PC-3 (cell line): ENCODE results near the gene WLS. TPM values are rescaled to one million over a fixed set of nuclear protein-coding genes. Genes with fewer than 3 reads are reported as not detected.

ENCODE experiments used
- ATAC-seq: fragments of 200-7000 bp; cut with Tn5 transposase; 2 replicates; pipeline ENCODE4 v1.9.1; 2020; ENCODE audit warnings: mild to moderate bottlenecking, moderate library complexity
- BruUV-seq: library from RNA; stranded (reverse); fragments of 400-500 nt; replicated peaks from 2 replicates; lab custom pipeline; 2021; lab: Mats Ljungman, UMichigan
- CTCF ChIA-PET: fragments of 300-600 bp; sonication (Branson Sonifier 250); formaldehyde crosslinking; loops from one replicate; lab custom pipeline; 2022; ENCODE audit warnings: antibody characterized with exemption; lab: Charles Lee
- POLR2A ChIA-PET: fragments of 300-600 bp; sonication (Branson Sonifier 250); formaldehyde crosslinking; loops from one replicate; lab custom pipeline; 2022; ENCODE audit warnings: antibody characterized with exemption; ENCODE audit not compliant: unreplicated experiment; lab: Charles Lee
- DNase-seq: peaks from one replicate; pipeline ENCODE4 v3.0.0-alpha.2; 2015
- H2AFZ ChIP-seq: fragments of 300-600 bp; sonication (generic); 2 replicates; pipeline ENCODE4 v1.6.0; 2016; ENCODE audit warnings: antibody characterized with exemption, low read length
- H3F3A ChIP-seq: fragments of 300-600 bp; sonication (generic); one replicate; pipeline ENCODE4 v1.6.0; 2017; ENCODE audit warnings: antibody characterized with exemption, low read length, control low read depth, mild to moderate bottlenecking; ENCODE audit not compliant: unreplicated experiment
- H3K27ac ChIP-seq: fragments of 300-600 bp; sonication (generic); 2 replicates; pipeline ENCODE4 v1.5.1; 2016; ENCODE audit warnings: mild to moderate bottlenecking, low read length
- H3K27me3 ChIP-seq: fragments of 300-600 bp; sonication (generic); 2 replicates; pipeline ENCODE4 v1.6.1; 2016; ENCODE audit warnings: low read length, mixed read lengths
- H3K36me3 ChIP-seq: fragments of 300-600 bp; sonication (generic); 2 replicates; pipeline ENCODE4 v1.6.1; 2016; ENCODE audit warnings: low read depth, mixed run types, low read length, mixed read lengths
- H3K4me1 ChIP-seq: fragments of 300-600 bp; sonication (generic); 2 replicates; pipeline ENCODE4 v1.5.1; 2016; ENCODE audit warnings: low read length; ENCODE audit not compliant: insufficient read depth
- H3K4me2 ChIP-seq: fragments of 300-600 bp; sonication (generic); 2 replicates; pipeline ENCODE4 v1.6.0; 2016; ENCODE audit warnings: low read length
- H3K4me3 ChIP-seq: fragments of 300-600 bp; sonication (generic); 2 replicates; pipeline ENCODE4 v1.5.1; 2016; ENCODE audit warnings: mild to moderate bottlenecking, low read length, mixed read lengths
- H3K79me2 ChIP-seq: fragments of 300-600 bp; sonication (generic); 2 replicates; pipeline ENCODE4 v1.6.1; 2017; ENCODE audit warnings: low read length, mixed read lengths
- H3K9ac ChIP-seq: fragments of 300-600 bp; sonication (generic); 2 replicates; pipeline ENCODE4 v1.6.0; 2016; ENCODE audit warnings: mild to moderate bottlenecking, low read length
- H3K9me2 ChIP-seq: fragments of 300-600 bp; sonication (generic); replicated peaks from 2 replicates; pipeline ENCODE4 v1.6.1; 2016; ENCODE audit warnings: mixed run types, low read length, mixed read lengths
- H3K9me3 ChIP-seq: fragments of 300-600 bp; sonication (generic); 2 replicates; pipeline ENCODE4 v1.6.1; 2016; ENCODE audit warnings: low read length, mixed read lengths
- H4K20me1 ChIP-seq: fragments of 300-600 bp; sonication (generic); 2 replicates; pipeline ENCODE4 v1.6.1; 2016; ENCODE audit warnings: low read length, mixed read lengths
- CTCF ChIP-seq: fragments of 300-600 bp; sonication (generic); conservative IDR thresholded peaks from 2 replicates; pipeline ENCODE4 v1.5.1; 2017; ENCODE audit warnings: antibody characterized with exemption, low read depth, mild to moderate bottlenecking, low read length
- EZH2 ChIP-seq: fragments of 300-600 bp; sonication (generic); IDR thresholded peaks from one replicate; pipeline ENCODE4 v1.6.1; 2017; ENCODE audit warnings: antibody characterized with exemption, mild to moderate bottlenecking, low read length; ENCODE audit not compliant: unreplicated experiment
- EZH2phosphoT487 ChIP-seq: fragments of 300-600 bp; sonication (generic); IDR thresholded peaks from 2 replicates; pipeline ENCODE4 v1.6.1; 2018; ENCODE audit warnings: mild to moderate bottlenecking, antibody characterized with exemption, low read length, borderline replicate concordance
- intact Hi-C: fragments of 100-400 bp; cut with micrococcal nuclease; formaldehyde crosslinking; loops from 2 replicates; pipeline ENCODE4 v1.9.0; 2023
- total RNA-seq: library from RNA; depleted of rRNA; stranded (reverse); fragments of >200 nt; gene quantifications from 2 replicates; pipeline ENCODE4 v1.2.3, GENCODE V29; 2014

Gene WLS
- total RNA-seq, 1 experiment from 2014 or later, result 19.1 TPM

- Histone ChIP-seq H3F3A (no peaks in the 10 kb centered on the region), H3K79me2 (no peaks in the 10 kb centered on the region), H3K4me1 (peaks cover 25% of the 10 kb centered on the region), H3K9me3 (no peaks in the 10 kb centered on the region), H3K9ac (no peak overlapping the region), H4K20me1 (no peaks in the 10 kb centered on the region), H2AFZ (no peak overlapping the region), H3K27ac (no peak overlapping the region), H3K4me3 (no peak overlapping the region), H3K9me2 (no peaks in the 10 kb centered on the region), H3K36me3 (no peaks in the 10 kb centered on the region), H3K27me3 (no peaks in the 10 kb centered on the region), H3K4me2 (no peak overlapping the region)
- BruUV-seq, result no TSS peak
- TF ChIP-seq EZH2, result no peak
- TF ChIP-seq CTCF, result no peak
- no peak for TF ChIP-seq EZH2phosphoT487
- intact Hi-C loops, result no loop called here
- ChIA-PET CTCF (no interaction called here), POLR2A (no interaction called here)
- no peak for ATAC-seq
- no peak for DNase-seq
Observed at GRCh38 chr1:68211761-68212380, 20.5 kb downstream of the WLS start.

- Histone ChIP-seq H4K20me1 (no peaks in the 10 kb centered on the region), H3K9me2 (no peaks in the 10 kb centered on the region), H3K27me3 (no peaks in the 10 kb centered on the region), H3K9ac (no peak overlapping the region), H3K4me2 (no peak overlapping the region), H3K36me3 (no peaks in the 10 kb centered on the region), H3K27ac (no peak overlapping the region), H2AFZ (no peak overlapping the region), H3K4me1 (peaks cover 31% of the 10 kb centered on the region), H3K9me3 (no peaks in the 10 kb centered on the region), H3F3A (no peaks in the 10 kb centered on the region), H3K79me2 (no peaks in the 10 kb centered on the region), H3K4me3 (no peak overlapping the region)
- TF ChIP-seq CTCF (no peak), EZH2phosphoT487 (no peak), EZH2 (no peak)
- ATAC-seq (no peak), DNase-seq (no peak)
- ChIA-PET POLR2A (no interaction called here), CTCF (no interaction called here)
- BruUV-seq, result no TSS peak
- intact Hi-C loops, result no loop called here
Observed at GRCh38 chr1:68210829-68211228, 21.5 kb downstream of the WLS start.

- H3K9me3 ChIP-seq, result no peaks in the 10 kb centered on the region
- DNase-seq (no peak), ATAC-seq (no peak)
- H3K9me2 ChIP-seq, result no peaks in the 10 kb centered on the region
- no peak overlapping the region for H3K9ac ChIP-seq
- H3K79me2 ChIP-seq, result no peaks in the 10 kb centered on the region
- H3K4me3 ChIP-seq, result no peak overlapping the region
- intact Hi-C loops, result no loop called here
- ChIA-PET CTCF (no interaction called here), POLR2A (no interaction called here)
- H2AFZ ChIP-seq, result no peak overlapping the region
- H3K4me2 ChIP-seq, result no peak overlapping the region
- H3K27ac ChIP-seq, result no peak overlapping the region
- TF ChIP-seq EZH2phosphoT487 (no peak), CTCF (no peak), EZH2 (no peak)
- H4K20me1 ChIP-seq, result no peaks in the 10 kb centered on the region
- no TSS peak for BruUV-seq
- H3K36me3 ChIP-seq, result no peaks in the 10 kb centered on the region
- no peaks in the 10 kb centered on the region for H3K27me3 ChIP-seq
- no peaks in the 10 kb centered on the region for H3F3A ChIP-seq
- H3K4me1 ChIP-seq, result peaks cover 28% of the 10 kb centered on the region
Observed at GRCh38 chr1:68210027-68210426, 22.3 kb downstream of the WLS start.
